DOHH2 (cell line): Measurements from ENCODE around the gene LDLRAD4.

Source experiments
- H3F3A ChIP-seq: fragments of 200-600 bp; sonication (generic), shearing (Covaris generic); 2 replicates; pipeline ENCODE4 v1.6.0; 2016; ENCODE audit warnings: antibody characterized with exemption, mild to moderate bottlenecking; ENCODE audit not compliant: control insufficient read depth, insufficient read depth
- H3K27ac ChIP-seq: fragments of 200-600 bp; sonication (generic); 2 replicates; pipeline ENCODE4 v1.5.1; 2014; ENCODE audit warnings: low read depth, mild to moderate bottlenecking, low read length, moderate library complexity
- H3K27me3 ChIP-seq: fragments of 200-600 bp; sonication (generic); 2 replicates; pipeline ENCODE4 v1.6.1; 2014; ENCODE audit warnings: mild to moderate bottlenecking, low read length, mixed read lengths; ENCODE audit not compliant: control insufficient read depth
- H3K36me3 ChIP-seq: fragments of 200-600 bp; sonication (generic); 2 replicates; pipeline ENCODE4 v1.6.1; 2014; ENCODE audit warnings: mild to moderate bottlenecking, low read length, moderate library complexity, mixed read lengths; ENCODE audit not compliant: control insufficient read depth
- H3K4me1 ChIP-seq: fragments of 200-600 bp; sonication (generic); 2 replicates; pipeline ENCODE4 v1.6.1; 2014; ENCODE audit warnings: mild to moderate bottlenecking, low read length, mixed read lengths; ENCODE audit not compliant: control insufficient read depth
- H3K4me2 ChIP-seq: fragments of 200-600 bp; sonication (generic); 2 replicates; pipeline ENCODE4 v1.6.0; 2014; ENCODE audit warnings: mild to moderate bottlenecking, low read length, moderate library complexity
- H3K4me3 ChIP-seq: fragments of 200-600 bp; sonication (generic); 2 replicates; pipeline ENCODE4 v1.5.1; 2014; ENCODE audit warnings: mild to moderate bottlenecking, low read length, mixed read lengths
- H3K79me2 ChIP-seq: fragments of 200-600 bp; sonication (generic); 2 replicates; pipeline ENCODE4 v1.6.1; 2014; ENCODE audit warnings: mild to moderate bottlenecking, low read length, mixed read lengths; ENCODE audit not compliant: control insufficient read depth
- H3K9me2 ChIP-seq: fragments of 200-600 bp; sonication (generic); replicated peaks from 2 replicates; pipeline ENCODE4 v1.6.1; 2014; ENCODE audit warnings: mild to moderate bottlenecking, low read length, mixed read lengths; ENCODE audit not compliant: control insufficient read depth
- H3K9me3 ChIP-seq: fragments of 200-600 bp; sonication (generic); 2 replicates; pipeline ENCODE4 v1.6.1; 2014; ENCODE audit warnings: antibody characterized with exemption, low read length, mixed read lengths; ENCODE audit not compliant: control insufficient read depth, insufficient read depth
- H4K20me1 ChIP-seq: fragments of 200-600 bp; sonication (generic); 2 replicates; pipeline ENCODE4 v1.6.0; 2014; ENCODE audit warnings: low read depth, mild to moderate bottlenecking, antibody characterized with exemption, low read length, moderate library complexity; ENCODE audit not compliant: control insufficient read depth, insufficient read depth
- EZH2phosphoT487 ChIP-seq: fragments of 200-600 bp; sonication (generic); IDR thresholded peaks from 2 replicates; pipeline ENCODE4 v1.6.1; 2017; ENCODE audit warnings: borderline replicate concordance, mild to moderate bottlenecking, antibody characterized with exemption, low read length, moderate library complexity, mixed read lengths
- TF ChIP-seq, protein P1 (sequence below): fragments of 200-600 bp; sonication (generic); IDR thresholded peaks from one replicate; pipeline ENCODE4 v1.5.1; 2014; ENCODE audit warnings: antibody characterized with exemption, mild to moderate bottlenecking, low read depth, low read length; ENCODE audit not compliant: poor library complexity, severe bottlenecking

LDLRAD4 gene

DNA sequence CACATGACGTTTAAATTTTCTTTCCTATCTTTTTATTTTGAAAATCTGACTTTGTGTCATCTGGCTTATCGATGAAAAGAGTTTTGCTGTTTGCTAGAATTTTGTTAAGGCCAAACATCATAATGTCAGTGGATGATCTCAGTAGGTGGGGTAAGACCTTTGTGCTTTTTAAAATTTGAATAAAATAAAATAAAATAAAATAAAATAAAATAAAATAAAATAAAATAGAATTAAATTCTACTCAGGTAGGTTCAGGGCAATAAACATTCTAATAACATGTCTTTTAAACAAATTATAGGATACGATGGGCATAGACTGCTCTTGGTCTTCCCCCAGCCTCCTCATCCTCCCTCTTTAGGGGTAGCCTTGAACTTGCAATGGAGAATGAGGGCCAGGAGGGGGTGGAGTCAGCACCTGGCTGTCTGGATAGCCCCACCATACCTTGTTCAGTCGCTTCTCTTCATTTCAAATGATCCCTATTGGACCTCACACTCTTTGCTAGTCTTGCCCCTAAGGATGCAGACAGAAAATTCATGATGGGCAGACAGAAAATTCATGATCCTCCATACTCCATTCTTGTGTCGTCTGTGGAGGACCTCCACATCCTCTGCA is 8.1 kb downstream of the LDLRAD4 start:
- TF ChIP-seq EZH2phosphoT487 = no peak
- TF ChIP-seq, protein P1, sequence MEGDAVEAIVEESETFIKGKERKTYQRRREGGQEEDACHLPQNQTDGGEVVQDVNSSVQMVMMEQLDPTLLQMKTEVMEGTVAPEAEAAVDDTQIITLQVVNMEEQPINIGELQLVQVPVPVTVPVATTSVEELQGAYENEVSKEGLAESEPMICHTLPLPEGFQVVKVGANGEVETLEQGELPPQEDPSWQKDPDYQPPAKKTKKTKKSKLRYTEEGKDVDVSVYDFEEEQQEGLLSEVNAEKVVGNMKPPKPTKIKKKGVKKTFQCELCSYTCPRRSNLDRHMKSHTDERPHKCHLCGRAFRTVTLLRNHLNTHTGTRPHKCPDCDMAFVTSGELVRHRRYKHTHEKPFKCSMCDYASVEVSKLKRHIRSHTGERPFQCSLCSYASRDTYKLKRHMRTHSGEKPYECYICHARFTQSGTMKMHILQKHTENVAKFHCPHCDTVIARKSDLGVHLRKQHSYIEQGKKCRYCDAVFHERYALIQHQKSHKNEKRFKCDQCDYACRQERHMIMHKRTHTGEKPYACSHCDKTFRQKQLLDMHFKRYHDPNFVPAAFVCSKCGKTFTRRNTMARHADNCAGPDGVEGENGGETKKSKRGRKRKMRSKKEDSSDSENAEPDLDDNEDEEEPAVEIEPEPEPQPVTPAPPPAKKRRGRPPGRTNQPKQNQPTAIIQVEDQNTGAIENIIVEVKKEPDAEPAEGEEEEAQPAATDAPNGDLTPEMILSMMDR = no peak
- H3K36me3 ChIP-seq = no peaks in the 10 kb centered on the region
- no peaks in the 10 kb centered on the region for H3K4me1 ChIP-seq
- H3K79me2 ChIP-seq = no peaks in the 10 kb centered on the region
- no peaks in the 10 kb centered on the region for H3K27me3 ChIP-seq
- no peaks in the 10 kb centered on the region for H3K9me2 ChIP-seq
- no peak overlapping the region for H3K4me3 ChIP-seq
- H3K4me2 ChIP-seq = no peak overlapping the region
- H3F3A ChIP-seq = no peaks in the 10 kb centered on the region
- H3K27ac ChIP-seq = no peak overlapping the region
- H3K9me3 ChIP-seq = no peaks in the 10 kb centered on the region
- H4K20me1 ChIP-seq = no peaks in the 10 kb centered on the region

DNA sequence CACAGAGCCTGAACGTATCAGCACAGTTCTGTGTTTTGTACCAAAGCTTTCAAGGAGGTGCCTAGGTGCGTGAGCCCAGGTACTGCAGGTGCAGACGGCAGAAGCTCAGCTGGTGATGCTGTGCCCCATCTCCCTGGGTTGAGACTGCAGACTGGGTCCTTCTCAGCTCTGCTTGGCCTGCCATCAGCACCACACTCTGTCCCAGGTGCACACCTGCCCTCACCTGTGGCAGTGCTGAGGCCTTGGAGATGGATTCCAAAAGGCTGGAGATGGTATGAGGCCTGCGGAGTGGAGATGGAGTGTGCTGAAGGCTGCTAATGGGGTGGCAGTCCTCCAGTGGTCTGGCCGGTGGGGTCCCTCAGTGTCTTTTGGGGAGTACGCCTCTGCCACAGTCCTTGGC is 9.3 kb downstream of the LDLRAD4 start:
- Histone ChIP-seq H3K4me2 (no peak overlapping the region), H4K20me1 (no peaks in the 10 kb centered on the region), H3K27me3 (no peaks in the 10 kb centered on the region), H3F3A (no peaks in the 10 kb centered on the region), H3K79me2 (no peaks in the 10 kb centered on the region), H3K9me3 (no peaks in the 10 kb centered on the region), H3K4me3 (no peak overlapping the region), H3K9me2 (no peaks in the 10 kb centered on the region), H3K4me1 (no peaks in the 10 kb centered on the region), H3K36me3 (no peaks in the 10 kb centered on the region), H3K27ac (no peak overlapping the region)
- no peak for TF ChIP-seq EZH2phosphoT487
- TF ChIP-seq, protein P1 = no peak

DNA sequence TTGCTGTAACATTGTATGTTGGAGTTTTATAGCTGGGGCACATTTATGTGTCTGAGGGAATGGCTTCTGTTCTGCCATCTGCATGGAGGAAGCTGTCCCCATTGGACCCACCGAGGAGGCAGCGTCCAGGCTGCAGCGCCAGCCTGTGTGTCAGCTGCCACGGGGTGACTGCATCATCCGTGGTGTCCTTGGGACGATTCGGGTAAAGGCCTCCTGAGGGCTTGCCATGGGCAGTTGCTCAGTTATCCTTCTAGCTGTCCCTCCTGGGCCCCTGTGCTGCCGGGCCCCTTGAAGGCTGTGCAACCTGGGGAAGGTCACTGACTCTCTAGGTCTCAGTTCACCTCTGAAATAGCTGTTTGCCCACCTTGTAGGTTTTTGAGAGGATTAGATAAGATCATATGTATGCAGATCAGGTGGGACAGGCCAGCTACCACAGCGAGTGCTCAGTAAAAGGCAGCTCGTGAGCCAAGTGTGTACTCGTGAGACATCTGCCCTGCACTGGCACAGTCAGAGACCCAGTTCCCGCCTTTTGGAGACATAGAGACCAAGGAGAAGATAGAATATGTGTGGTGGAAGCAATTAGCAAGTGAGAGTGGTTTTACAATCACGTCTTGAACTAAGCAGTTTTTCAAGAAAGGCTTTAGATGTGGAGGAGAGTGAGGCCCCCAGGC is 10.6 kb downstream of the LDLRAD4 start:
- Histone ChIP-seq H3K4me3 (no peak overlapping the region), H3K27me3 (no peaks in the 10 kb centered on the region), H4K20me1 (no peaks in the 10 kb centered on the region), H3K4me1 (no peaks in the 10 kb centered on the region), H3K9me3 (no peaks in the 10 kb centered on the region), H3K4me2 (no peak overlapping the region), H3K9me2 (no peaks in the 10 kb centered on the region), H3F3A (no peaks in the 10 kb centered on the region), H3K36me3 (no peaks in the 10 kb centered on the region), H3K79me2 (no peaks in the 10 kb centered on the region), H3K27ac (no peak overlapping the region)
- TF ChIP-seq, protein P1 = no peak
- TF ChIP-seq EZH2phosphoT487 = no peak
